Liver (tissue), 9 donors: ENCODE results near the gene RNASE8. TPM values are rescaled to one million over a fixed set of nuclear protein-coding genes. Genes with fewer than 3 reads are reported as not detected.

Experiments used
- DNase-seq: peaks from one replicate; pipeline ENCODE4 v3.0.0-alpha.2; 2017; ENCODE audit warnings: low spot score
- H3K27ac ChIP-seq, 2 donors: one replicate each; pipeline ENCODE4 v1.7.0; 2013; ENCODE audit warnings: inconsistent platforms in 2 of 2, low read length in 2 of 2, control low read depth in 1 of 2, low read depth in 1 of 2, mild to moderate bottlenecking in 1 of 2
- H3K27me3 ChIP-seq, 4 donors: one replicate each; pipeline versions ENCODE4 v1.6.1 to v1.7.0; 2013; ENCODE audit warnings: low read length in 3 of 4, inconsistent platforms in 1 of 4, mild to moderate bottlenecking in 1 of 4, moderate library complexity in 1 of 4; ENCODE audit not compliant: control insufficient read depth in 4 of 4, insufficient read depth in 4 of 4
- H3K36me3 ChIP-seq, 4 donors: one replicate each; pipeline versions ENCODE4 v1.6.1 to v1.7.0; 2013; ENCODE audit warnings: low read length in 3 of 4, mild to moderate bottlenecking in 3 of 4, low read depth in 1 of 4, moderate library complexity in 1 of 4; ENCODE audit not compliant: control insufficient read depth in 4 of 4, insufficient read depth in 3 of 4
- H3K4me1 ChIP-seq, 4 donors: one replicate each; pipeline versions ENCODE4 v1.6.1 to v1.7.0; 2013; ENCODE audit warnings: low read length in 3 of 4, mild to moderate bottlenecking in 3 of 4, moderate library complexity in 1 of 4; ENCODE audit not compliant: control insufficient read depth in 4 of 4, insufficient read depth in 4 of 4
- H3K4me3 ChIP-seq, 3 donors: one replicate each; pipeline versions ENCODE4 v1.6.1 to v1.7.0; 2013; ENCODE audit warnings: low read length in 3 of 3, control low read depth in 1 of 3, low read depth in 1 of 3, mild to moderate bottlenecking in 1 of 3
- H3K9ac ChIP-seq, 2 donors: one replicate each; pipeline ENCODE4 v1.7.0; 2013; ENCODE audit warnings: low read length in 2 of 2, mild to moderate bottlenecking in 2 of 2, moderate library complexity in 2 of 2, control low read depth in 1 of 2, low read depth in 1 of 2
- H3K9me3 ChIP-seq, 4 donors: one replicate each; pipeline versions ENCODE4 v1.6.1 to v1.7.0; 2013; ENCODE audit warnings: low read length in 3 of 4; ENCODE audit not compliant: control insufficient read depth in 4 of 4
- ATF3 ChIP-seq: IDR thresholded peaks from 2 replicates; pipeline ENCODE4 v1.6.1; 2016; ENCODE audit warnings: antibody characterized with exemption
- EGR1 ChIP-seq, 2 donors: IDR thresholded peaks; 2 replicates each; pipeline ENCODE4 v1.6.1; 2016 to 2018; ENCODE audit warnings: antibody characterized with exemption in 2 of 2, low read depth in 2 of 2
- FOXA1 ChIP-seq: IDR thresholded peaks from 2 replicates; pipeline ENCODE4 v1.6.1; 2016; ENCODE audit warnings: antibody characterized with exemption
- FOXA2 ChIP-seq: IDR thresholded peaks from 2 replicates; pipeline ENCODE4 v1.6.1; 2016; ENCODE audit warnings: antibody characterized with exemption
- GABPA ChIP-seq, 2 donors: IDR thresholded peaks in 1 of 2; conservative IDR thresholded peaks in 1 of 2; 2 replicates each; pipeline ENCODE4 v1.6.1; 2016; ENCODE audit warnings: antibody characterized with exemption in 2 of 2, mild to moderate bottlenecking in 1 of 2, moderate library complexity in 1 of 2
- HNF4A ChIP-seq, 2 donors: conservative IDR thresholded peaks; 2 replicates each; pipeline ENCODE4 v1.6.1; 2016; ENCODE audit warnings: antibody characterized with exemption in 2 of 2, mild to moderate bottlenecking in 2 of 2
- HNF4G ChIP-seq: IDR thresholded peaks from 2 replicates; pipeline ENCODE4 v1.6.1; 2016; ENCODE audit warnings: antibody characterized with exemption
- JUND ChIP-seq, 2 donors: IDR thresholded peaks; 2 replicates each; pipeline ENCODE4 v1.6.1; 2016; ENCODE audit warnings: antibody characterized with exemption in 2 of 2
- MAX ChIP-seq: IDR thresholded peaks from 2 replicates; pipeline ENCODE4 v1.6.1; 2016; ENCODE audit warnings: antibody characterized with exemption
- NR2F2 ChIP-seq: IDR thresholded peaks from 2 replicates; pipeline ENCODE4 v1.6.1; 2016; ENCODE audit warnings: antibody characterized with exemption
- RAD21 ChIP-seq, 2 donors: IDR thresholded peaks; 2 replicates each; pipeline ENCODE4 v1.6.1; 2016; ENCODE audit warnings: antibody characterized with exemption in 2 of 2, mild to moderate bottlenecking in 2 of 2
- REST ChIP-seq: IDR thresholded peaks from 2 replicates; pipeline ENCODE4 v1.6.1; 2016; ENCODE audit warnings: antibody characterized with exemption, mild to moderate bottlenecking
- RXRA ChIP-seq, 2 donors: IDR thresholded peaks; 2 replicates each; pipeline ENCODE4 v1.6.1; 2017 to 2018; ENCODE audit warnings: antibody characterized with exemption in 2 of 2, mild to moderate bottlenecking in 1 of 2
- SP1 ChIP-seq: IDR thresholded peaks from 2 replicates; pipeline ENCODE4 v1.6.1; 2018; ENCODE audit warnings: antibody characterized with exemption, mild to moderate bottlenecking
- TAF1 ChIP-seq: conservative IDR thresholded peaks from 2 replicates; pipeline ENCODE4 v1.6.1; 2016; ENCODE audit warnings: antibody characterized with exemption, mild to moderate bottlenecking
- YY1 ChIP-seq: IDR thresholded peaks from 2 replicates; pipeline ENCODE4 v1.6.1; 2016; ENCODE audit warnings: antibody characterized with exemption, mild to moderate bottlenecking
- WGBS: extraction: QIAGEN DNeasy Blood & Tissue Kit; methylation state at CpG from one replicate; pipeline ENCODE4 v1.1.7; 2013; 5-methylcytosine and 5-hydroxymethylcytosine counted together
- polyA plus RNA-seq, 2 donors: library from polyadenylated mRNA; stranded (reverse) in 1 of 2; unstranded in 1 of 2; fragments of 200-250 nt in 1 of 2; fragments of >200 nt in 1 of 2; fragmentation: Nextera tagmentation in 1 of 2; extraction: Ambion mirVana in 1 of 2; gene quantifications; one replicate each; pipeline versions ENCODE4 v1.2.1 to v1.2.3, GENCODE V29; 2013 to 2015
- total RNA-seq, 2 donors: library from RNA; depleted of rRNA; stranded (reverse); fragments of >200 nt; gene quantifications; one replicate each; pipeline ENCODE4 v1.2.3, GENCODE V29; 2014
- TF ChIP-seq, protein P1 (sequence below): IDR thresholded peaks from 2 replicates; pipeline ENCODE4 v1.6.1; 2016; ENCODE audit warnings: antibody characterized with exemption
- TF ChIP-seq, protein P2 (sequence below): fragments of 150-350 bp; IDR thresholded peaks from 2 replicates; pipeline ENCODE4 v1.5.1; 2017; ENCODE audit warnings: improper control_type of control experiment, low read depth, low read length; ENCODE audit not compliant: missing input control
- donor health status: healthy.
- donor health status: healthy.
- donor health status: healthy.
- donor health status: healthy.
- donor health status: healthy.

RNASE8 gene
- total and polyA plus RNA-seq, 4 donors = not detected

GRCh38 chr14:21104448-21105060, 46.9 kb downstream of the RNASE8 start:
- peak; percentile 72 for DNase-seq
- no peaks in the 10 kb centered on the region for H3K9me3 ChIP-seq
- H3K36me3 ChIP-seq = no peaks in the 10 kb centered on the region
- TF ChIP-seq, protein P1, sequence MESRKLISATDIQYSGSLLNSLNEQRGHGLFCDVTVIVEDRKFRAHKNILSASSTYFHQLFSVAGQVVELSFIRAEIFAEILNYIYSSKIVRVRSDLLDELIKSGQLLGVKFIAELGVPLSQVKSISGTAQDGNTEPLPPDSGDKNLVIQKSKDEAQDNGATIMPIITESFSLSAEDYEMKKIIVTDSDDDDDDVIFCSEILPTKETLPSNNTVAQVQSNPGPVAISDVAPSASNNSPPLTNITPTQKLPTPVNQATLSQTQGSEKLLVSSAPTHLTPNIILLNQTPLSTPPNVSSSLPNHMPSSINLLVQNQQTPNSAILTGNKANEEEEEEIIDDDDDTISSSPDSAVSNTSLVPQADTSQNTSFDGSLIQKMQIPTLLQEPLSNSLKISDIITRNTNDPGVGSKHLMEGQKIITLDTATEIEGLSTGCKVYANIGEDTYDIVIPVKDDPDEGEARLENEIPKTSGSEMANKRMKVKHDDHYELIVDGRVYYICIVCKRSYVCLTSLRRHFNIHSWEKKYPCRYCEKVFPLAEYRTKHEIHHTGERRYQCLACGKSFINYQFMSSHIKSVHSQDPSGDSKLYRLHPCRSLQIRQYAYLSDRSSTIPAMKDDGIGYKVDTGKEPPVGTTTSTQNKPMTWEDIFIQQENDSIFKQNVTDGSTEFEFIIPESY = no peak
- TF ChIP-seq FOXA1 (no peak), RAD21 (IDR thresholded peaks at IDR 0.05) (peak; percentile 96 to 97), RXRA (IDR thresholded peaks at IDR 0.05) (no peak), GABPA (IDR thresholded peaks at IDR 0.05 in 1 of 2, conservative IDR thresholded peaks at IDR 0.05 in 1 of 2) (peak in 1 of 2 donors; percentile 1), YY1 (no peak), NR2F2 (peak; percentile 54), EGR1 (IDR thresholded peaks at IDR 0.05; ENCODE audit: low read depth in 2 of 2) (no peak), HNF4A (conservative IDR thresholded peaks at IDR 0.05) (no peak), MAX (no peak), JUND (IDR thresholded peaks at IDR 0.05) (no peak), HNF4G (no peak), FOXA2 (no peak), SP1 (peak; percentile 6), REST (no peak), ATF3 (no peak), TAF1 (no peak)
- TF ChIP-seq, protein P2, sequence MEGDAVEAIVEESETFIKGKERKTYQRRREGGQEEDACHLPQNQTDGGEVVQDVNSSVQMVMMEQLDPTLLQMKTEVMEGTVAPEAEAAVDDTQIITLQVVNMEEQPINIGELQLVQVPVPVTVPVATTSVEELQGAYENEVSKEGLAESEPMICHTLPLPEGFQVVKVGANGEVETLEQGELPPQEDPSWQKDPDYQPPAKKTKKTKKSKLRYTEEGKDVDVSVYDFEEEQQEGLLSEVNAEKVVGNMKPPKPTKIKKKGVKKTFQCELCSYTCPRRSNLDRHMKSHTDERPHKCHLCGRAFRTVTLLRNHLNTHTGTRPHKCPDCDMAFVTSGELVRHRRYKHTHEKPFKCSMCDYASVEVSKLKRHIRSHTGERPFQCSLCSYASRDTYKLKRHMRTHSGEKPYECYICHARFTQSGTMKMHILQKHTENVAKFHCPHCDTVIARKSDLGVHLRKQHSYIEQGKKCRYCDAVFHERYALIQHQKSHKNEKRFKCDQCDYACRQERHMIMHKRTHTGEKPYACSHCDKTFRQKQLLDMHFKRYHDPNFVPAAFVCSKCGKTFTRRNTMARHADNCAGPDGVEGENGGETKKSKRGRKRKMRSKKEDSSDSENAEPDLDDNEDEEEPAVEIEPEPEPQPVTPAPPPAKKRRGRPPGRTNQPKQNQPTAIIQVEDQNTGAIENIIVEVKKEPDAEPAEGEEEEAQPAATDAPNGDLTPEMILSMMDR = peak; percentile 91
- peak overlapping the region; percentile 42 to 60 (median 59) for H3K4me3 ChIP-seq
- WGBS = 3% methylated on average over 8 of the region's 8 CpGs
- no peaks in the 10 kb centered on the region for H3K27me3 ChIP-seq
- peak overlapping the region; percentile 94 to 97 for H3K27ac ChIP-seq
- peak overlapping the region; percentile 75 to 80 for H3K9ac ChIP-seq
- peaks cover 7 to 48% (median 41%) of the 10 kb centered on the region in 4 donors for H3K4me1 ChIP-seq
